ENCODE measurements around the gene KCNQ1OT1.

Gene KCNQ1OT1

GRCh38 chr11:2666401-2666741 is 33.4 kb downstream of the KCNQ1OT1 start:
- no peak for DNase-seq

- no peak for DNase-seq
Observed at GRCh38 chr11:2665526-2666400, 34.0 kb downstream of the KCNQ1OT1 start.

- DNase-seq, result no peak
Observed at GRCh38 chr11:2664791-2665525, 34.8 kb downstream of the KCNQ1OT1 start.

- no peak for DNase-seq
Observed at GRCh38 chr11:2664376-2664775, 35.4 kb downstream of the KCNQ1OT1 start.

GRCh38 chr11:2663915-2664314 is 35.9 kb downstream of the KCNQ1OT1 start:
- DNase-seq, result no peak

- DNase-seq, result no peak
Observed at GRCh38 chr11:2663506-2663905, 36.3 kb downstream of the KCNQ1OT1 start.

- DNase-seq, result no peak
Observed at GRCh38 chr11:2662430-2663299, 37.1 kb downstream of the KCNQ1OT1 start.

GRCh38 chr11:2662024-2662312 is 37.8 kb downstream of the KCNQ1OT1 start:
- no peak for DNase-seq

GRCh38 chr11:2661173-2662023 is 38.4 kb downstream of the KCNQ1OT1 start:
- no peak for DNase-seq

- DNase-seq, result no peak
Observed at GRCh38 chr11:2660357-2660939, 39.3 kb downstream of the KCNQ1OT1 start.

GRCh38 chr11:2657697-2658284 is 42.0 kb downstream of the KCNQ1OT1 start:
- DNase-seq, result no peak

GRCh38 chr11:2656859-2657258 is 42.9 kb downstream of the KCNQ1OT1 start:
- DNase-seq, result no peak

- DNase-seq, result no peak
Observed at GRCh38 chr11:2655834-2656622, 43.8 kb downstream of the KCNQ1OT1 start.

GRCh38 chr11:2655016-2655719 is 44.6 kb downstream of the KCNQ1OT1 start:
- DNase-seq, result no peak

- no peak for DNase-seq
Observed at GRCh38 chr11:2653930-2654739, 45.7 kb downstream of the KCNQ1OT1 start.

- DNase-seq, result no peak
Observed at GRCh38 chr11:2653198-2653551, 46.6 kb downstream of the KCNQ1OT1 start.

GRCh38 chr11:2652333-2653197 is 47.2 kb downstream of the KCNQ1OT1 start:
- DNase-seq, result no peak

GRCh38 chr11:2651826-2652271 is 47.9 kb downstream of the KCNQ1OT1 start:
- no peak for DNase-seq
